ENCODE measurements around the gene LAG3.
A peak's percentile ranks its signal among the peaks of the same experiment; 100 is the strongest.

LAG3 gene

DNA sequence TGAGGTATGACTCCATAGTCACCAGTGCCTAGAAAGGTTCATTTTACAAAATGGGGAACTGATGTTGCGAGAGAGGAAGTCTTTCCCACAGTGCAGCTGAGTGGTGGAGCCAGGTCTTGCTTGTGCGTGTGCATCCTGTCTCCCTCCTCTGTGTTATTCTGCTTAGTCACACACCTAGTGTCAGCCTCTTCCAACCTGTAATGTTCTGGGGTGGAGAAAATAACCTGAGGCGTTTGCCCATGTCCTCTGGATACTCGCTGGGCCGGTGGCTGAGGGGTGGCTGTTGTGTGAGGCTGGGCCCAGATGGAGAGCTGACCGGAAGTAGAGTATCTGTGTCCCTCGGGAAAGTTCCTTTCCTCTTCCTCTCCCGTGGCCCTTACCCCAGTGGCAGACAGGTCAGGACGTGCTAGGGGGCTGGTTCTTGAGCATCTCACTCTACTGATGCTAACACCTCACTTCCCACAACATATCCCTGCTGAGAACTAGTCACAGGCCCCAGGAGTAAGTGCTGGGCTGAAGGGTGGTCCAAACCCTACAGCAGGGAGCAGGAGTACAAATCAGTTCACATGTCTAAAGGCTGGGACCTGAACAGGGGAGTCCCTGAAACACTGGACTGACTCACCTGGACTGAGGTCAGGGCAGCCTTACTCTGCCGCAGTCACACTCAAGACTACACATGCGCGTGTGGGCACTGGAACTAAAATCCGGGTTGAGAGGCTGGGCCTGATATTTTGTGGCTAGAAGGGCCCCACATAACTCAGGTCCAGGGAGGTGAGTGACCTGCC, 26.4 kb upstream of the LAG3 start:
- peak; percentile 50 for DNase-seq (ENCODE audit: extremely low spot score)
- POLR2A ChIA-PET = interaction anchor here (1.0 to 1.2 kb wide), 2 partner anchors 23 to 121 kb away, joined by 3 to 8 read pairs; partner anchors contain the start of gene TPI1
- CTCF ChIA-PET = interaction anchor here (0.9 to 3.6 kb wide), 5 partner anchors 7 to 32 kb away, joined by 3 to 32 read pairs (median 7); partner anchors contain the start of genes MLF2 and PTMS
- no peak for TF ChIP-seq CTCF (IDR thresholded peaks at IDR 0.05; ENCODE audit: control extremely low read depth, extremely low read depth, low read depth, missing control alignments)

DNA sequence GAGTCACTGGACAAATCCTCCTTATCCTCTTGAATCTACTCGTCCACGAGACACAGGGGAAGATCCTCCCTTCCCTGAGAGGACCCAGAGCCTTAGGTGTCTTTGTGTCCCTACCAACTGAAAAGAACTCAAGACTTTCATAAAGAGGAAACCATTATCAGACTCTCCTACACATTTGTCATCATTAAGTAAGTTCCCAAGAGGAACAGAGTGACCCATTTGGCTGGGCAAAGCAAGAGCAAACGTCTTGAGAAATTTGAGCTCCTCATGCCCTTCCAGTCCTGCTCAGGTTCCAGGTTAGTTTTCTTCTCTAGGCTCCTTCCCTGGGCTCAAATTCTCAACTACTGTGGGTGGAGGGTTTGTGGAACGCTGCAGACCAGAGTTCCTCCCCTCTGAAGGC, 25.1 kb upstream of the LAG3 start:
- no peak for TF ChIP-seq CTCF (IDR thresholded peaks at IDR 0.05; ENCODE audit: control extremely low read depth, extremely low read depth, low read depth, missing control alignments)
- CTCF ChIA-PET = no interaction called here
- POLR2A ChIA-PET = interaction anchor here (1.0 kb wide), 1 partner anchor 24 kb away, joined by 3 read pairs; no protein-coding TSS in a partner anchor
- DNase-seq (ENCODE audit: extremely low spot score) = no peak

DNA sequence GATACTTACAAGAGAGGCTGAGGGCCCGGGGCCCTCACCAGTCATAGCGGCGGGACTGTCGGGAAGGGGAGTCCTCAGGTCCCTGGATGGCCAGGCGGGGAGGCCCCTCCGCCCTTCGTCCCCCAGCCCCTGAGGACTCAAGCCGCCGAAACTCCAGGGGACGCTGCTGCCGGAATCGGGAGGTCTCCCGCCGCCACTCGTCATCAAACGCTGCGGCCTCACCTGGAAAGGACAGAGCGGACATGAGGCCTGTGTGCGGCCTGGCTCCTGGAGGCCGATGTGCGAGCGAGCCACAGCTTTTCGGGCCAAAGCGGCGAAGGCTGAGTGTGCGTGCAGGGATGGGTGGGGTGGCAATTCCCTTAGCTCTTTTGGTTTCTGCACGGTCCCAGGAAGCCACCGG, 23.6 kb upstream of the LAG3 start:
- DNase-seq (ENCODE audit: extremely low spot score) = no peak
- no peak for TF ChIP-seq CTCF (IDR thresholded peaks at IDR 0.05; ENCODE audit: control extremely low read depth, extremely low read depth, low read depth, missing control alignments)
- ChIA-PET CTCF (interaction anchor here (1.3 kb wide), 1 partner anchor 18 kb away, joined by 5 read pairs; no protein-coding TSS in a partner anchor), POLR2A (no interaction called here)

GRCh38 chr12:6750506-6750905, 21.8 kb upstream of the LAG3 start:
- TF ChIP-seq CTCF (IDR thresholded peaks at IDR 0.05; ENCODE audit: control extremely low read depth, extremely low read depth, low read depth, missing control alignments) = no peak
- ChIA-PET POLR2A (no interaction called here), CTCF (interaction anchor here (1.2 to 5.9 kb wide), 3 partner anchors 16 to 83 kb away, joined by 3 to 80 read pairs (median 3); partner anchors contain the start of gene PTMS)
- DNase-seq (ENCODE audit: extremely low spot score) = no peak

DNA sequence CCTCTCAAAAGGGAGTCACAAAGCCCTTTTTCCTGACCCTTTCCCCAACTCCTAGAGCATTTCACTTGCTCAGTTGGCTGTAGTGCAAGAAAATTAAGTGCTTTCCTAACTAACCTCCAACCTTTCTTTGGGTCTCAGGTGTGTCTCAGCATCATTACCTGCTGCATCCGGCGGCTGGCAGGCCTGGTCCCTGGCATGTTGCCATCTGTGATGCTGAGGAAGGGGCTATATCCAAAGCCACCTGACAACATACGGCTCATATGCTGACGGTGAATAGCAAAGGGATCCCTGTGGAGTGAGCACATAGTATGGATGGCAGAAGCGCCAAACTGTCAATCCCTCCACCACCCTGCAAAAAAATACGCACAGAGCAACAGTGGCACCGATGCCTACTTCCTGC, 20.6 kb upstream of the LAG3 start:
- no peak for TF ChIP-seq CTCF (IDR thresholded peaks at IDR 0.05; ENCODE audit: control extremely low read depth, extremely low read depth, low read depth, missing control alignments)
- CTCF ChIA-PET = interaction anchor here (1.2 to 5.9 kb wide), 19 partner anchors 8 to 153 kb away, joined by 3 to 80 read pairs (median 13); partner anchors contain the start of genes COPS7A, LRRC23, P3H3 and PTMS
- POLR2A ChIA-PET = interaction anchor here (1.4 to 2.0 kb wide), 2 partner anchors 15 to 281 kb away, joined by 6 to 15 read pairs; partner anchors contain the start of genes PTMS and VAMP1
- no peak for DNase-seq (ENCODE audit: extremely low spot score)

DNA sequence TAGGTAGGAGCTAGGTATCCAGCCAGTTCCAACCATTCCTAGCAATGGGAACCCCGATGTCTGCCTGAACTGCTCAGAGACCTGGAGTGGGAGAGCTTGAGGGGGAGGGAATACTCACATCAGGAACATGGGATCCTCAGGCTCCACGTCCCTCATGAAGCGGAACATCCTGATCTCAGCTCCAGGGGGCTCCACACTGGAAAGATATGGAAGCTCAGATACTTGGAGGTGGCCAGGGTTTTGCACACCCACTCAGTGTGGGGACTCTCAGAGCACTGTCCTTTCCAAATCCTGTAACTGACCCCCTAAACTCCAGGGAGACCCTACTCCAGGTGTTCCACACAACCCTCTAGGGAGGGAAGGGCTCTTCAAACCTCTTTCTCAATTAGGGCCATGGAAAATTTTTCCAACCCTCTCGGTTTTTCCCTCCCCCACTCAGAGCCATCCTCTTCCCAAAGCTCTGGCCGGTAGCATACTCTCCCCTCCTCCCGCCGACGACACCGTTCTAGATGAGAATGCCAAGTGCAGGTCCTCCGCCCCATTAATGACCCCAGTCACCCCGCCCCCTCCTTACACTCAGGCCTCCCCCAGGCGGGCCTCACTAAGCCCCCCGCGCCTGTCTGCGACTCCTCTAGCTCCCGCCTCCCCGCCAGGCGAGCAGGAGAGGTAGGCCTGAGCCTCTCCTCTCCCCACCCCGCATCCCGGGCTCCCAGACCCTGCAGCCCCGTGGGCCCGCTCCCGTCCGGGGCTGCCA, 20.0 kb upstream of the LAG3 start:
- DNase-seq (ENCODE audit: extremely low spot score) = peak; percentile 48
- ChIA-PET POLR2A (interaction anchor here (0.6 to 2.0 kb wide), 6 partner anchors 14 to 282 kb away, joined by 3 to 15 read pairs (median 5); partner anchors contain the start of genes PTMS, TPI1 and VAMP1), CTCF (interaction anchor here (0.7 to 5.9 kb wide), 44 partner anchors 8 to 216 kb away, joined by 3 to 80 read pairs (median 7); partner anchors contain the start of genes CDCA3, COPS7A, GNB3 and LAG3)
- TF ChIP-seq CTCF (IDR thresholded peaks at IDR 0.05; ENCODE audit: control extremely low read depth, extremely low read depth, low read depth, missing control alignments) = no peak
